ENCODE measurements around the gene LHFPL3. TPM values are rescaled to one million over a fixed set of nuclear protein-coding genes. Genes with fewer than 3 reads are reported as not detected.

The LHFPL3 gene
- total and polyA plus RNA-seq, 2 donors (not counting 1 experiment from before 2014, with no cell fraction given) = not detected

DNA sequence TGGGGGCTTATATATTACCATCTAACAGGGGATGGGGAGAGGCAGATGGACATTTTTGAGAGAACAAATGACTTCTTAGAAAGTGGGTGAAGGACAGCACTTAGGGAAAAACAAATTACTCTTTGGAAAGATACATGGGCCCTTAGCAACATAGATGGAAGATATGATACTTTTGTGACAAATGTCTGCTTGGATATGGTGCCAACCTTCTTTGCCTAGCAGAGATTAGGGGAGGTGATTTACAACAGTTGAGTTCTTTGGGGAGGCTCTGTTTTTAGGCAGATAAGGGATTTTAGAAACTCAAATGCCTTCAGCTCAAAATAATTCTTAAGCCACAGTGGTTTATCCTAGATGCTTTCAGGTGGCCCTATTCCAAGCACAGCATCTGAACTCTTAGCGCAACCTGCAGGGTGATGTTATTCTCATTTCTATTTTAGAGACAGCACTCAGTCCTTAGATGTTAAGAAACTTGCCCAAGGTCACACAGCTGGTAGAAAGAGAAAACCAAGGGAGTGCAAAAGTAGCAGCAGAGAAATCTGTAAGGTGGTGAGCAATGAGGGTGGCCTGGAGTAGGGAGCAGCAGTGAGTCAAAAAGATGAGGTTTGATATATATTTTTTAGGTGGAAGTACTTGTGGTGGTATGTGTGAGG is 610.5 kb downstream of the LHFPL3 start:
- DNase-seq (ENCODE audit: low read depth in 2 of 2) = no peak
- Histone ChIP-seq H4K20me1 (ENCODE audit: control insufficient read depth, extremely low read depth, insufficient read depth, low read length) (no peaks in the 10 kb centered on the region), H3K4me3 (replicated peaks in 1 of 4; ENCODE audit: control extremely low read depth in 1 of 4, insufficient read depth in 1 of 4, low read depth in 3 of 4, low read length in 4 of 4) (no peak overlapping the region), H3K9ac (ENCODE audit: insufficient read depth, low read length) (no peak overlapping the region), H3K4me2 (ENCODE audit: extremely low read depth, insufficient read depth, low read length) (no peak overlapping the region), H3K9me3 (ENCODE audit: control insufficient read depth, insufficient read depth, low read depth, low read length) (no peaks in the 10 kb centered on the region), H3K27ac (ENCODE audit: insufficient read depth, low read length) (no peak overlapping the region), H3K4me1 (ENCODE audit: control insufficient read depth, extremely low read depth, insufficient read depth, low read length) (no peaks in the 10 kb centered on the region), H2AFZ (ENCODE audit: low read length) (no peak overlapping the region), H3K79me2 (ENCODE audit: control insufficient read depth, insufficient read depth, low read length) (no peaks in the 10 kb centered on the region), H3K36me3 (ENCODE audit: control insufficient read depth, insufficient read depth, low read length) (no peaks in the 10 kb centered on the region), H3K27me3 (ENCODE audit: control insufficient read depth, insufficient read depth, low read length) (no peaks in the 10 kb centered on the region)
- no peak for TF ChIP-seq CTCF (conservative IDR thresholded peaks at IDR 0.05 in 1 of 2, IDR thresholded peaks at IDR 0.05 in 1 of 2; ENCODE audit: low read depth in 1 of 2, low read length in 2 of 2)
- TF ChIP-seq EZH2 (IDR thresholded peaks at IDR 0.05; ENCODE audit: low read length, missing control alignments) = no peak

- H3K4me1 ChIP-seq (ENCODE audit: control insufficient read depth, extremely low read depth, insufficient read depth, low read length) = no peaks in the 10 kb centered on the region
- H3K27ac ChIP-seq (ENCODE audit: insufficient read depth, low read length) = no peak overlapping the region
- TF ChIP-seq EZH2 (IDR thresholded peaks at IDR 0.05; ENCODE audit: low read length, missing control alignments) (no peak), CTCF (conservative IDR thresholded peaks at IDR 0.05 in 1 of 2, IDR thresholded peaks at IDR 0.05 in 1 of 2; ENCODE audit: low read depth in 1 of 2, low read length in 2 of 2) (no peak)
- no peaks in the 10 kb centered on the region for H3K36me3 ChIP-seq (ENCODE audit: control insufficient read depth, insufficient read depth, low read length)
- DNase-seq (ENCODE audit: low read depth in 2 of 2) = no peak
- H3K4me2 ChIP-seq (ENCODE audit: extremely low read depth, insufficient read depth, low read length) = no peak overlapping the region
- no peaks in the 10 kb centered on the region for H3K9me3 ChIP-seq (ENCODE audit: control insufficient read depth, insufficient read depth, low read depth, low read length)
- no peaks in the 10 kb centered on the region for H4K20me1 ChIP-seq (ENCODE audit: control insufficient read depth, extremely low read depth, insufficient read depth, low read length)
- no peaks in the 10 kb centered on the region for H3K79me2 ChIP-seq (ENCODE audit: control insufficient read depth, insufficient read depth, low read length)
- H2AFZ ChIP-seq (ENCODE audit: low read length) = no peak overlapping the region
- no peak overlapping the region for H3K9ac ChIP-seq (ENCODE audit: insufficient read depth, low read length)
- no peak overlapping the region for H3K4me3 ChIP-seq (replicated peaks in 1 of 4; ENCODE audit: control extremely low read depth in 1 of 4, insufficient read depth in 1 of 4, low read depth in 3 of 4, low read length in 4 of 4)
- H3K27me3 ChIP-seq (ENCODE audit: control insufficient read depth, insufficient read depth, low read length) = no peaks in the 10 kb centered on the region
Measured at GRCh38 chr7:104940023-104940710, 611.8 kb downstream of the LHFPL3 start.

DNA sequence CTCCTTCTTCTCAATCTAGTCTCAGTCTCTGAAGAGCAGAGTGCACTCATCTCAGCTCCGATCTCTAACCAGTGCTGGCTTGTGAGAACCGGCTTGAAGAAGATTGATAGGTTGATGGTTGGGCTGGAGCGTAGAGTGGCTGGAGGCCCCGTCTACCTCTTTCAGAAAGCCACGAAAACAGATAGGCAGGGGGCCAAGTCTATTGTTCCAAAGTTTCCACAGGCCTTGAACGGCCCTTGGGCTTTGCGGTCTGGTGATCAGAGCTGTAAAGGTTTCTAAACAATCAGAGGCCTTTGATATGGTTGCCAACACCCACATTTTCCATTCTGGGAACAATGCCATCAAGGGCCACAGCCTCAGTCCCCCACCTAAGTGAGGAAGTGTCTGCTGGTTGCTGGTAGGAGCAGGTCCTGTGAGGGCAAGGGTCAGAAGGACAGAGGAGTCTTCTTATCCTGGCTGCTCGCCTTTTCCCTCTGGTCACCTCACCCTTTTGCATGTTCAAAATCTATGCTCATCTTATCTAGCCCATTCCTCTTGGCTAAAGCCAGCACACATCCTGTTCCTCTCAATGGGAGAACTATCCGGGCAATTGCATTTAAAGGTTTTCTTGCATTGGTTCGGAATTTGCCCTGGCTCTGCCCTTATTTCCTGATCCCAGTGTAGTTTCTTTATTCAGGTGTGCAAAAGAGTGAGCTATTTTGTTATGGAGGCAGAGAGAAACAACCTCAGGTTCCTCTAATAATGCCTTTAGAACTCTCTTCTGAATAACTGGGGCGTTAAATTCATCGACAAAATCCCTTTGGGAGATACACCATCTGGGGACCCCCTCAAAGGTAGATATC is 615.3 kb downstream of the LHFPL3 start:
- no peak for TF ChIP-seq CTCF (conservative IDR thresholded peaks at IDR 0.05 in 1 of 2, IDR thresholded peaks at IDR 0.05 in 1 of 2; ENCODE audit: low read depth in 1 of 2, low read length in 2 of 2)
- TF ChIP-seq EZH2 (IDR thresholded peaks at IDR 0.05; ENCODE audit: low read length, missing control alignments) = no peak
- Histone ChIP-seq H3K4me1 (ENCODE audit: control insufficient read depth, extremely low read depth, insufficient read depth, low read length) (peaks cover 4% of the 10 kb centered on the region), H3K9me3 (ENCODE audit: control insufficient read depth, insufficient read depth, low read depth, low read length) (no peaks in the 10 kb centered on the region), H2AFZ (ENCODE audit: low read length) (no peak overlapping the region), H3K27ac (ENCODE audit: insufficient read depth, low read length) (peak overlapping the region; percentile 89), H3K36me3 (ENCODE audit: control insufficient read depth, insufficient read depth, low read length) (no peaks in the 10 kb centered on the region), H3K27me3 (ENCODE audit: control insufficient read depth, insufficient read depth, low read length) (no peaks in the 10 kb centered on the region), H3K9ac (ENCODE audit: insufficient read depth, low read length) (no peak overlapping the region), H3K79me2 (ENCODE audit: control insufficient read depth, insufficient read depth, low read length) (no peaks in the 10 kb centered on the region), H3K4me2 (ENCODE audit: extremely low read depth, insufficient read depth, low read length) (no peak overlapping the region), H4K20me1 (ENCODE audit: control insufficient read depth, extremely low read depth, insufficient read depth, low read length) (no peaks in the 10 kb centered on the region), H3K4me3 (replicated peaks in 1 of 4; ENCODE audit: control extremely low read depth in 1 of 4, insufficient read depth in 1 of 4, low read depth in 3 of 4, low read length in 4 of 4) (no peak overlapping the region)
- DNase-seq (ENCODE audit: low read depth in 2 of 2) = peak in 1 of 2 donors; percentile 91

Measured in fibroblast of lung (primary cell).